ENCODE measurements around the gene PIK3C3.
A peak's percentile ranks its signal among the peaks of the same experiment; 100 is the strongest.
"Not testable (repeated sequence)": the region's sequence is repeated elsewhere in the genome, so short reads cannot be mapped to it uniquely, and the experiment has no call there.

The PIK3C3 gene

DNA sequence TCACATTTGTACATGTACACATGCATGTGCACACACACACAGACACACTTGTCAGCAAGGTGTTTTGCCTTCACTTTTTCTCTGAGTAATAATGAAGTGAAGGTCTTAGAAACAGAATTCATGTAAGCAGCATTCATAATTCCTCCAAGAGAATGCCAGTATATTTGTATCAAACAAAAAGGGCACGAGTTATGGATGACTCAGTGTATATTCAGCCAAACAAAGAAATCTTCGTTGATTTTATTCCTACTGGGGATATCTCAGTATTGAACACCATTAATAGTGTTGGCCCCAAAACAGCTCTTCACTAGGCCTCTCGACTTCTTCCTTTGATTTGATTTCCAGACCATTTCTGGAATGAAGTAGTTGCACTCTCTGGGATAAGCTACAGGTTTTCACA lies 125.3 kb downstream of the PIK3C3 start:
- no peak for DNase-seq

DNA sequence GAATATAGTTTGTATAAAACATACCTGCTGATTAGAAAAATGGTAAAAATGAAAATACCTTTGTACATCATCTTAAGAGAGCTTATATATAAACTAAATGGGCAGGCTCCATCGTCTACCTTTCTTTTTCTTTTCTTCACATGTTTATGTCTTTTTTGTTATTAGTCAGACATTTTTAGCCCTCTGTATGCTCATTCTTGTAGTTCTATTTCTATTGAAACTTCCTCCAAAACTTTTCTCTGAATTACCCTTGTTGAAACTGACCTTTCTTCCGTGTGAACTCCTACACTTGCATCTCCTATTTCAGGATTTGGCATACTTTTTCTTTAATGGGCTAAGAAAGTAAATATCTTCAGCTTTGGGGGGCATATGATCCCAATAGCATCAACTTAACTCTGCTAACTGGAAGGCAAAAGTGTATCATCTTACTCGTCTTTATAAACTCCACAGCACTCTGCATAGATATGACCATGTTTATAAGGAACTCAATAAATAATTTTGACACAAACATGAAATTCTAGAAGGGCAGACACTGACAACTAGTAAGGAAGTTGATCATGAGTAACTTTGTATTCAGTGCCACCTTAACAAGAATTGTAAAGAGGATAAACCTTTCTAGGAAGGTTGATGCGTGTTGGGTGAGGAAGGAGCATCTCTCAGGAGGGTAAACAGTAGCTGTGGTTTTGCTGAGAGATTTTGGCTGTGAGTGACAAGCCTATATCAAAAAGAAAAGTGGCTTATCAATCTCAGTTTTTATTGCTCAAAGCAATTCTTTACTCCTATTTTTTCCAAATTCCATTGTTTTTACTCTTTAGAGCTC lies 127.6 kb downstream of the PIK3C3 start:
- DNase-seq = no peak

DNA sequence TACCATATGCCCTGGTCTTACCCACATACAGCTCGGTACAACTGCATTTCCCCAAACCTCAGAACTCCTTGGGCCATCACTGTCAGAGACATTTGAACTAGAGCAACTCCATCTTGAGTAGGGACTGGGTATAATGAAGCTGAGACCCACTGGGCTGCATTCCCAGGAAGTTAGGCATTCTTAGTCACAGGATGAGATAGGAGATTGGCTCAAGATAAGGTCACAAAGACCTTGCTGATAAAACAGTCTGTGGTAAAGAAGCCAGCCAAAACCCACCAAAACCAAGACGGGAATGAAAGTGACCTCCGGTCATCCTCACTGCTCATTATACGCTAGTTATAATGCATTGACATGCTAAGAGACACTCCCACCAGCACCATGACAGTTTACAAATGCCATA lies 131.3 kb downstream of the PIK3C3 start:
- peak; percentile 15 to 39 for DNase-seq

DNA sequence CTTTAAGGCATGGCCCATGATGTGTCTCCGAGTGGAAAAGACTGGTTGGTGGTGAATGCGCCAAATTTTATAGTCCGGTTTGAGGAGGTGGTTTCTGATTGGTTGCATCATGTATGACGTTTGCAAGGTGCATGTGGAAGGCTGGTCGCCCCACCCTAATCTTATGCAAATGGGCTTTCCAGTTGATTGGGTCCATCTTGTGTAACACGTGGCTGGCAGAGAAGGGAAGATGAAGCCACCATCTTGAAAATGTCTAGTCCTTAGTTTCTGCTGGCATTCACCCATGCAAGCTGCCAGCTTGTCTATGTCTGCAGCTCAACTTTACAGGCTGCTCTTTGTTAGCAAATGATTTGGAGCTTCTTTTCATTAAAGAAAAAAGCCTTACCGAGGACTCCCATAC lies 132.2 kb downstream of the PIK3C3 start:
- no peak for DNase-seq

DNA sequence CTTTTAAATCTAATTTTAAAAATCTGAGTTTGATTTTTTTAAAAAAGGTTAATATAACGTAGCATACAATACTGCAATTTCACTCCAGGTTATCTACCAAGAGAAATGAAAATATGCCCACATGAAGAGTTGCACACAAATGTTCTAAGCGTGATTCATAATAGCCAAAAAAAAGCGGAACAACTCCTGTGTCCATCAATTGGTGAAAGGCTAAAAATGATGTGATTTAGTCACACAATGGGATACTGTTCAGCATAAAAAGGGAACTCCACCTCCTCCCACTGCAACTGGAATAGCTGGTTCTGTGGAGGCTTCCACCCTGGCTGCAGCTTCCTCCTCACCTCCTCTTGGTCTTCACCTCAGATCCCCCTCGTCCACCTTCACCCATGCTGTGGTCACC lies 132.8 kb downstream of the PIK3C3 start:
- no peak for DNase-seq

DNA sequence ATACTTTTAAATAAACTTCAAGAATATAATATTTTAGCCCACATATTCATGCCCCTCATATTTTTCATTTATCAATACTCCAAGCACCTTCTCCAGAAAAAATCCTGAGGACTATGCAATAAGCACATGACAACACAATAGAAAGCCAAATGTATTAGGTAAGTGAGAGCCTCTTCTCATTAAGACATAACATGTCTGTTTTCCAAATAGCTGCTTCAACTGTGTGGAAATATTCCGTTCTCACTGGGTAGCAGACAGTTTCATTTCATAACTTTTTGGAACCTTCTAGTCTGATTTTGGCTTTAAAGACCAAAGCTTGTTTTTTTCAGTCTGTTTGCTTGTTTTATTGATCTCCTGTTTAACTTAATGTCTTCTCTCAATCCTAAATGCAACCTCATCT lies 137.8 kb downstream of the PIK3C3 start:
- no peak for DNase-seq

DNA sequence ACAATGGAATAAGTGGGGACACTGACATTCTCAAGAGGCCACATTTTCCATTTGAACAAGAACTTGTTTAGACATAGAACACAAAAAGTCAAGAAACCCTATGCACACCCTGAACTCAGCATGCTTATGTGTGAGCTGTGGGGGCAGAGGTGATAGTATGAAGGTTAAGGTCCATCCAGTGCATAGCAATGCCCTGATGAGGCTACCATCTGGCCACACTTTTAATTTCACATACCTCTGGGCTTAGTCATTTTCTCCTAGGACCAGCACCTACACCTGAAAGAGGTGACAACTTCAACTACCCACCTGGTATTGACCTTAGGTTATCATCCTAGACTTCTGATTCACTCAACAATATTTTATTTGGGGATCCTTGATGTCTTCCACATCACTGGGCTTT lies 139.8 kb downstream of the PIK3C3 start:
- no peak for DNase-seq

DNA sequence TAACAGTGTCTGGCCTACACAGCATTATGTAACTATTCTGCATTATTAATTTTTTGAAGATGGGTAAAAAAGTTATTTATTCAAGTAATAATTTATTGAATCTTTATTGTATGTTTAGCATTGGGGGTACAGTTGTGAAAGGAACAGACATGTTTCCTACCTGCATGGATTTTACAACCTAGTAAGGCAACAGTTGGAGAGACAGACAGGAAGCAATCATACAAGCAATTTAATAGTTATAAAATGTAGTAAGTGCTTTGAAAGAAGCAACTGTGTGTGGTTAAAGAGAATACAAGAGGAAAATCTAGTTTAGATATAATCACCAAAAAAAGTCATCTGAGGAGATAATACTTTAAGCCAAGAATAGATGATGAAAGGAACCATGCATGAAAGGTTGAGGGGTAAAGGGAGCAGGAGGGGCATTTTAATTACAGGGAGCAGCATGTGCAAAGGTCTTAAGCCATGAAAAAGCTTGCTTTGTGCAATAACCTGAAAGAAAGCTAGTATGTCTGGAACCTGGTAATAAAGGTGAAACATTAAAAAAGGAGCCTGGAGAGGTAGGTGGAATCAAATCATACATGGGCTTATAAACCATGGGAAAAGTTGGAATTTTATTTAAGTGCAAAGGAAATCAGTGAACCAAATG lies 140.8 kb downstream of the PIK3C3 start:
- no peak for DNase-seq

DNA sequence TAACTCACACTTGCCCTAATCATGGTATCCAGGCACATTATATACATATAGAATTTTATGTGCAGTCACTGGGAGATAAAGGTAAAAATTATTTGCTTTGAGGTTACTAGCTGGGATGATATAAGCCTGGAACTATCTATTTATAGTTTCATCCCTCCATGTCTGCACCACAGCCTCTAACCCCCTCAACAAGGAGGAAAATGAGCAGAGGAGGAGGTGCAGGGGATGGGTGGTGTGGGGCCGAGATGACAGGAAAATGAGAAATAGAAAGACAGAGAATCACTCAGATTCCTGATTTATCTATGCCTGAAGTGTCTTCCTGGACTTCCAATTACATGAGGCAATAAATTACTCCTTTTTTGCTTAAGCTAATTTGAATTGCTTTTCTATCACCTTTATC lies 145.2 kb downstream of the PIK3C3 start:
- no peak for DNase-seq

DNA sequence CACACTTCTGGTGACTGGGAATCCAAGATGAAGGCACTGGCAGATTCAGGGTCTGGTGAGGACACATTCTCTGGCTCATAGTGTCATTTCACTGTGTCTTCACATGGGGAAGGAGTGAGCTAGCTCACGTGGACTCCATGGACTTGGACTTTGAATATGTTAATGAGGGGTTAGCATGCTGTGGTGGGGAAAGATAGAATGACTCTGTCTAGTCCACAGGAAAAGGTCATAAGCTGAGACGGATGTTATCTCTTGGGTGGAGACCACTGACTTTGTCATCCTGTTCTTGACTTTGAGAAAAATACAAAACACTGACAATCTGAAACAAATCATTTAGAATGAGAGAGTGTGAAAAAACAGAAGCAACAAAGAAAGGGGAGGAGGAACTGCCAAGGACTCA lies 145.9 kb downstream of the PIK3C3 start:
- no peak for DNase-seq

DNA sequence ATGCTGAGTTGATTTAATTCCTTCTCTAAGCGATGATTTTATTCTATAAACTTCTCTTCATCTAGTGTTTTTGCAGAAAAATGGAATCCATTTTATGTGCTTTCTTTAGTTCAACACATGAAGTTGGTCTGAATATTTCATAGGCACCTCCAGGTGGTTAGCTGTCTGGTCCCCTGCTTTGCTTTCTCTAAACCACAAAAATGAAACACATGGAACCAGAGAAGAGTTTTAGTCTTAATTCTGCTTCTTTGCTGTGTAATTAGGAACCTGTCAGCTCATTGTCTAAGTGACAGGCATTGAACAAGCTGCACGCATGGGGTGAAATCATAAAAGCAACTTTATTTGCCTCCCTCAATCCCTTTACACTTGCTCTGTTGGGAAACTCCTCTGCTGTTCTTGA lies 150.4 kb downstream of the PIK3C3 start:
- no peak for DNase-seq

DNA sequence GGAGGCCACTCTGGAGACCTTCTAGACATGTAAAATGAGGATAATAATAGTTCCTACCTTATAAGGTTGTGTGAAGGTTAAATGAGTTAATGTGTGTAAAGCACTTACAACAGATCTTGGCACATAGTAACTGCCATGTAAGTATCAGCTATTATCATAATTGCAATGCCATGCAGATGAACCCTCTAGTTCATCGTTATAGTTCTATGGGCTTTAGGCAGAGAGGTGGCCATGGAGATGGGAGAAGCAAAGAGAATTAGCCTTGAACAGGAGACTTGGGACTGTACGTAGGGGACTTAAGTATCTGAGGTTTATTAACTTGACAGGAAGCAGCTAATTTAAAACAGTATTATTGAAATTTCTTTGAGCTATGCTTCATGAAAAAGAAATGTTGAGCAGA lies 151.8 kb downstream of the PIK3C3 start:
- DNase-seq = no peak

DNA sequence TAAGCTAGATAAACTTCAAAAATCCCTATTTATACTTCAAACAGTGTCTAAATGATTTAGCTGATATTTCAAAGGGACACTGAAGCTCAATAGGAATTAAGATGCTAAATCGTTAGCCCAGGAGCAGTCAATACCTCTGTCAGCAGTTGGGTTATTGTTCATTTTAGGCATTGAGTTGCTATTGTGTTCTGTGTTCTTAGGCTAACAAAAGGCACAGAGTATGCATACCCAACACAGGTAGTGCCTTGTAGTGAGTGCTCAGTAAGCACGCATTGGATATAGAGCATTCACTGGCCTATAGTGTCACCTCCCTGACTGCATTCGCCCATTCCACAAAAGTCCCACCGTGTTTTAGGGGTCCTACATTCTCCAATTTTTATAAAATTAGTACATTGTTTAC lies 152.3 kb downstream of the PIK3C3 start:
- no peak for DNase-seq

DNA sequence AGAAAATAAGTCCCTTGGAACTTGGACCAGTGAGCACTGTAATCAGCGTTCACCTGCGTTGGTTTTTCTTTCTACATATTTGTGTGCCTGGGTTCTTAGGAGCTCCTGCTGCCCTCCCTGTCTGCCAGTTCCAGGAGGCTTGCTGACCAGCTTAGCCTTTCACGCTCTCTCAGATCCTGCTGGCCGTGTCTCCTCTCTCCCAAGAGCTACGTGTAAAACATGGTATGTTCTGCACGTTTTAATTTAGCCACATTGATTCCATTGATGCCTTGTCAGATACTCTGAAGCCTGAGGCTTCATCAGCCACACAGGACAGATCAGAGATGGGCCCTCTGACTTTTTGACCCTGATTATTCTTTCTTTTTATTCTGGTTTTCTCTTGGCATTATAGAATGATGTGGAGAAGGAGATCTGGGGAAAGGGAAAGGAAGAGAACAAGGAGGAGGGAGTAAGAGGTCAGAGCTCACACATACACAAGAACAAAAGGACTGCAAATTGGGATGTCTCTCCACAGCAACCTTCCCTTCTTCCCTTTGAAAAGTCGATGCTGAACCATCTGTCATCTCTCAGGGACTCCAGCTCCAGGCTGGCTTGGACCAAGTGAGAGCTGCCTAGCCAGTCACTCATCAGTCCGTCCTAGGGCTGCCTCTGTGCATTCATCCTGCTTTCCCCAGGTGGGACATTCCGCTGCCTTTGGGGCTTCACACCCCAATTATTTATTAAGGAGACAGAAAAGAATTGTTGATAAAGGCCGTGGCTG lies 152.8 kb downstream of the PIK3C3 start:
- no peak for DNase-seq

DNA sequence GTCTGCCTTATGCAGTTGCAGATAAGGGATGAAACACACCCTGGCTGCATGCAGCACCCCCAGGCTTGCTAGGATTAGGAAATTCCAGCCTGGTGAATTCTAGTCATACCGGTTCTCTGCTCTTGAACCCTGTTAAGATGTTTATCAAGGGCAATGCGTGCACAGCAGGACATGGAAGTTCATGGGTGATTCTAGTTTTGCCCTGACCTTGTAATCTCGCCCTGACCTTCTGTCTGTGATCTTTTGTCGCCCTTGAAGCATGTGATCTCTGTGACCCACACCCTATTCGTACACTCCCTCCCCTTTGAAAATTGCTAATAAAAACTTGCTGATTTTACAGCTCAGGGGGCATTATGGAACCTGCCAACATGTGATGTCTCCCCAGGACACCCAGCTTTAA lies 157.1 kb downstream of the PIK3C3 start:
- DNase-seq = not testable (repeated sequence)

DNA sequence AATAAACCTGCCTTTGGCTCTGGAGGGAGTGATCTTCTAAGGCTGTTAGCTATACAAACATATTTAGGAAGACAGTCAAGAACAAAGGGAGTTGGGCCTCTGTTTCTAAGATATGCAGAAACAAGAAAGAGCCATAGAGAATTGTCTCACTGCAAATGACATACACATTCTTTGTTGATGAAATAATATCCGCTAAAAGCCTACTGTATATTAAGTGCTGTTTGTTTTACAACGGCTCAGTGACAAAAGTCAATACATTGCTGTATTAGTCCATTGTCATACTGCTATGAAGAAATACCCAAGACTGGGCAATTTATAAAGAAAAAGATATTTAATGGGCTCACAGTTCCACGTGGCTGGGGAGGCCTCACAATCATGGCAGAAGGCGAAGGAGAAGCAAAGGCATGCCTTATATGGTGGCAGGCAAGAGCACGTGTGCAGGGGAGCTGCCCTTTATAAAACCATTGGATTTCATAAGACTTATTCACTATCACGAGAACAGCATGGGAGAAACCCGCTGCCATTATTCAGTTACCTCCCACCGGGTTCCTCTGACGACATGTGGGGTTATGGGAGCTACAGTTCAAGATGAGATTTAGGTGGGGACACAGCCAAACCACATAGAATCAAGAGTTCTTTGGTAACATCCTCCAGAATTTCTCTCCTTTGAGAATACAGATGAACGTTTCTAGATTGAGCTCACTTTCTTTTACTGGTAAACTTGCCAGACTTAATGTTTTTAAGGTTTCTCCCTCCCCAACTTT lies 157.8 kb downstream of the PIK3C3 start:
- DNase-seq = no peak

DNA sequence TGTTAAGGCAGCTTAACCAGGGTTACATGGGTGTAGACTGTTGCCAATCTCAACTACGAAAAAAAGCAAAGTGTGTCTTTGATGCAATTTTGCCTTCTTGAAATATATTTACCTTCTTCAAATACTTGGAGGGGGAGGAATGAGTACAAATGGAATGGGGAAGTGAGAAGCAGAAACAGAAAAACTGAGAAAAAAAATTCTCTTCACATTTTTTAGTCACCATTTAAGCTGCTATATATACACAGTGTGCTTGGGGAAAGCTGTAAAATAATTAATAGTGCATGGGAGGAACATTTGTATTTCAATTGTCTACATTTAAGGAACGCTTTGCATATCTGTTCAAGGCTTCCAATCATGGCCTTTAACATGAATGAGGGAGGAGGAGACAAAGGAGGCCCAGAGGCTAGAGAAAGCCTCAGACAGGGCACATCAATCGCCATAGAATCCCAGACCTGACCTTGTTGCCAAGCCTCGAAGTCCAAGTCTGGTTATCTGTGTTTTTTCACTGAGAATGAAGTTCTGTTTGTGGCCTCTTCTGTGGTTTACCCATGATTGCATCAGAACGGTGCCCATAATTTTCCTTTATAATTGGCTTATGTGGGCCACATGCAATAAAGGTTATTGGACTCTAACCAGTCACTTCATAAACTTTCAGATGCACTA lies 158.6 kb downstream of the PIK3C3 start:
- DNase-seq = no peak

DNA sequence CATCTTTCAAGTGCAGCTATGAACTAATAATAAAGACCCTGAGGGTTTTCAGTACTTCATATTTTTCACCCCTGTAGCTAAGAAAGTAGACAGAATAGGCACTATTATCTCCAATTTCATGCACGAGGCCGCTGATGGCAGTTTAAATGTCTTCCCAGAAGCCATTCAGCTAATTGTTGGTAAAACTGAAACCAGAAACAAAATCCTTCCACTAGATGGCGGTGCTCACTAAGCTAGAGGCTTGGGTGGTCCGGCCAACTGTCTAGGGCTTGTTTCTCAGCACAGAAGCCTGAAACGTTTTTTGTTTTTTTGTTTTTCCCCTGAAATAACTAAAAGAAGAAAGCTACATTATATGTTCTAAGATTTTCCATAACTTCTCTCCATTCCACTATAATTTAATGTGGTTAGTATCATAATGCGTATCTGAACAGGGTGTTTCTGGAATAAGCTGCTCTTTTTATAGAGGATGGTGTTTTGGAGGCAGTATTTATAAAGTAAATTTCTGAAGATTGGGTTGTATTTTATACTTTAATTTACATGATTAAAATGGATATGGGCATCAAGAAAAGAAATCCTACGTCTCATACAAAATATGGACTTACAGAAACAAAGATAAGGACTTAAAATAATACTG lies 159.4 kb downstream of the PIK3C3 start:
- peak in 1 of 2 experiments; percentile 49 for DNase-seq

DNA sequence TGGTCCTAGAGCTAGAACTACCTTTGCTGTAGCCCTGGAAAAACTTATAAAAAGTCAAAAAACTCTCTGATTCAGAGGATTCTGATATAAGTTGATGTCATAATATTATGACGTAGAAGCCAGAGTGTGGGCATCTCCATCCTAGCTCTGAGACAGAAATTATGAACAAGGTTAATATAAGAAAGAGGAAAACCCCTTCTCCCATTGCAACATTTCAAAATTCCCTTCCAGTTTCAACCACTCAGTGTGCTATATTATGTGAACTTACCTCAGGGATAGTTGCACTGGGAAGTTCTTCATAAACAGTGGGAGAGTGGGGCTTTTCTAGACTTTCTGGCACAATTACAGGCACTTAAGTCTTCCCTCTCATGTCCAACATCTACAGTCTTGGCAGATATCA lies 171.6 kb downstream of the PIK3C3 start:
- DNase-seq = no peak

DNA sequence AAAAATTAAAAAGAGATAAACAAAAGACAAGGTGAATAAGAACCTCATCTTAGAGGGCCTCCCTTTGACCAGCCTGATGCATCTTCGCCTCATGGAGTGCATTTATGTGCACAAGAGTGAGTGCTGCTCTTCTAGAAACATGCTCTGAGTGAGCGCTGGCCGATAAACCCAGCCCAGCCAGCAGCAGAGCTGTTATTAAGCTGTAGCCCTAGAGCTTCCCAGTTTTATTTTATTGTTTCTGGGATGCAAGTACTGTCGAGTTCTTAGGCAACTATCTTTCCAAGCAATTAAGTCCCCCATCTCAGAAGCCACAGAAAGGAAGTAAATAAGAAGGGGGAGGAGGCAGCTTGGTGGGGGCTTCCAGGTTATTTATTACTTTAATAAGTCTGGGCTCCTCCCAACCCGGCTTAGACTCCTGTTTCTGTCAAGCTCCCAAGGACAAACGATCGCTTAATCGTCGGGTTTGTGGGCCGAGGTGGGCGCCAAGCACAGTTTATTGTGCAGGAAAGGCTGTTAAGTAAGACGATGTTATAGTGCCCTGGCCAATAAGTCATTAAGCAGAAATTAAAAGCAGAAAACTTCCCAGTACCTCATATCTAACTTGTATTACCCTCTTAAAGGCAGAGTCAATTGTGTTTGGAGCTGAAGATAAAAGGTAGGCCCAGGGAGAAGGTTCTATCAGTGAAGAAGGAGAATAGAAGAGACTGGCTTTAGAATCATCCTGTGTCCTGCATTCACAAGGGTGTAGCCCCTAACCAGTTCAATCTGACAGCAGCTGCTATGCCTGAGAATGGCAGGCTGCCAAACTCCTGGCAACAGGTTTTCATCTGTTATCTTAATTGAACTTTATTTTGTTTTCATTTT lies 176.3 kb downstream of the PIK3C3 start:
- no peak for DNase-seq

DNA sequence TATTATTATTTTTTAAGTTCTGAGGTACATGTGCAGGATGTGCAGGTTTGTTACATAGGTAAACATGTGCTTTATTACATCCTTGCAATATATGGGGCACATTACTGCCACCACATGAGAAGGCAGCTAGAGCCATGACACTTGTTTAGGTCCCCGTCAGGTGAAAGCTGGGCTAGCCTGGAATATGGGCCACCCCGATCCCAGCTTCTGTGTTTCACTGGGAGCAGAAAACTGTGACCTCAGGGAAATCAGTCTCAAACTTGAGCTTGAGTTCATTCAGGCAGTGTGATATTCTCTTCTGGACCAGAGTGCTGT lies 176.9 kb downstream of the PIK3C3 start:
- no peak for DNase-seq

Data from SW 1271 (cell line).